RWPE2 (cell line): ENCODE data around the gene APOA1.

Experiments
- ATAC-seq: fragments of 200-7000 bp; cut with Tn5 transposase; 3 replicates; pipeline ENCODE4 v1.9.1; 2021; ENCODE audit warnings: low read depth
- DNase-seq: peaks from one replicate; pipeline ENCODE4 v3.0.0-alpha.2; 2020; ENCODE audit warnings: low spot score
- H3K27ac ChIP-seq: fragments of 450-650 bp; 2 replicates; pipeline ENCODE4 v1.5.1; 2017; ENCODE audit warnings: mild to moderate bottlenecking; ENCODE audit not compliant: poor library complexity, severe bottlenecking
- H3K27me3 ChIP-seq: fragments of 250-450 bp; sonication (Bioruptor Pico); 2 replicates; pipeline ENCODE4 v1.5.1; 2021; ENCODE audit warnings: mild to moderate bottlenecking, moderate library complexity; ENCODE audit not compliant: insufficient read depth, poor library complexity, severe bottlenecking
- H3K36me3 ChIP-seq: fragments of 250-450 bp; sonication (Bioruptor Pico); 2 replicates; pipeline ENCODE4 v1.5.1; 2020; ENCODE audit warnings: low read depth, mild to moderate bottlenecking, moderate library complexity
- H3K4me1 ChIP-seq: fragments of 250-450 bp; sonication (Bioruptor Pico); 2 replicates; pipeline ENCODE4 v1.5.1; 2021; ENCODE audit warnings: mild to moderate bottlenecking, moderate library complexity; ENCODE audit not compliant: insufficient read depth, poor library complexity, severe bottlenecking
- H3K4me3 ChIP-seq: fragments of 250-450 bp; sonication (Bioruptor Pico); 2 replicates; pipeline ENCODE4 v1.5.1; 2021; ENCODE audit warnings: mild to moderate bottlenecking, moderate library complexity; ENCODE audit not compliant: severe bottlenecking
- H3K9me3 ChIP-seq: fragments of 250-450 bp; sonication (Bioruptor Pico); 2 replicates; pipeline ENCODE4 v1.5.1; 2021; ENCODE audit warnings: mild to moderate bottlenecking, moderate library complexity; ENCODE audit not compliant: severe bottlenecking
- CTCF ChIP-seq: fragments of 450-650 bp; IDR thresholded peaks from one replicate; pipeline ENCODE4 v1.5.1; 2017; ENCODE audit warnings: mild to moderate bottlenecking, moderate library complexity; ENCODE audit not compliant: poor library complexity, severe bottlenecking

APOA1 gene

GRCh38 chr11:116790167-116791001 lies 47.0 kb downstream of the APOA1 start:
- no peaks in the 10 kb centered on the region for H3K27me3 ChIP-seq
- H3K9me3 ChIP-seq: no peaks in the 10 kb centered on the region
- ATAC-seq (no peak), DNase-seq (no peak)
- H3K27ac ChIP-seq: no peak overlapping the region
- H3K4me1 ChIP-seq: peaks cover 11% of the 10 kb centered on the region
- no peak for TF ChIP-seq CTCF
- peaks cover 16% of the 10 kb centered on the region for H3K36me3 ChIP-seq
- no peak overlapping the region for H3K4me3 ChIP-seq

- ATAC-seq: no peak
- H3K4me1 ChIP-seq: peaks cover 11% of the 10 kb centered on the region
- no peaks in the 10 kb centered on the region for H3K27me3 ChIP-seq
- no peak overlapping the region for H3K4me3 ChIP-seq
- no peak overlapping the region for H3K27ac ChIP-seq
- no peaks in the 10 kb centered on the region for H3K9me3 ChIP-seq
- DNase-seq: no peak
- peaks cover 30% of the 10 kb centered on the region for H3K36me3 ChIP-seq
- TF ChIP-seq CTCF: no peak
Measured at GRCh38 chr11:116788975-116789374, 48.4 kb downstream of the APOA1 start.

- H3K36me3 ChIP-seq: peaks cover 34% of the 10 kb centered on the region
- peaks cover 11% of the 10 kb centered on the region for H3K4me1 ChIP-seq
- DNase-seq (no peak), ATAC-seq (no peak)
- H3K27me3 ChIP-seq: no peaks in the 10 kb centered on the region
- H3K4me3 ChIP-seq: peak overlapping the region; percentile 70
- TF ChIP-seq CTCF: no peak
- H3K27ac ChIP-seq: no peak overlapping the region
- no peaks in the 10 kb centered on the region for H3K9me3 ChIP-seq
Measured at GRCh38 chr11:116788534-116788933, 48.9 kb downstream of the APOA1 start.

- H3K27ac ChIP-seq: peak within 1 kb of the TSS; percentile 4
- H3K9me3 ChIP-seq: no peaks in the 10 kb centered on the region
- TF ChIP-seq CTCF: no peak
- peaks cover 5% of the 10 kb centered on the region for H3K4me1 ChIP-seq
- no peaks in the 10 kb centered on the region for H3K27me3 ChIP-seq
- ATAC-seq: peak; percentile 80
- no peak for DNase-seq
- H3K36me3 ChIP-seq: peaks cover 40% of the 10 kb centered on the region
- peak within 1 kb of the TSS; percentile 70 for H3K4me3 ChIP-seq
Measured at GRCh38 chr11:116787786-116788486, 49.5 kb downstream of the APOA1 start, which contains the start of gene ZPR1. ZPR1 (minus strand) TSS chr11:116788023; CDS start chr11:116787990, 33 bp downstream.

GRCh38 chr11:116787436-116787785 lies 50.0 kb downstream of the APOA1 start:
- no peaks in the 10 kb centered on the region for H3K9me3 ChIP-seq
- DNase-seq (no peak), ATAC-seq (peak; percentile 21; the same call in 1 of the 3 replicates)
- H3K4me3 ChIP-seq: peak overlapping the region; percentile 70
- peaks cover 4% of the 10 kb centered on the region for H3K4me1 ChIP-seq
- H3K27ac ChIP-seq: peak overlapping the region; percentile 4
- TF ChIP-seq CTCF: no peak
- H3K27me3 ChIP-seq: no peaks in the 10 kb centered on the region
- H3K36me3 ChIP-seq: peaks cover 46% of the 10 kb centered on the region
